K562 (cell line): ENCODE measurements around the gene TGFB1I1.

ENCODE experiments used
- CTCF ChIP-seq, 3 experiments: IDR thresholded peaks in 2 of 3; conservative IDR thresholded peaks in 1 of 3; 2 replicates each; pipeline ENCODE4 v1.5.1; 2011 to 2012; ENCODE audit warnings: low read length in 3 of 3, mild to moderate bottlenecking in 3 of 3, control low read depth in 2 of 3, improper control_type of control experiment in 1 of 3, inconsistent platforms in 1 of 3, low read depth in 1 of 3, mixed read lengths in 1 of 3, moderate library complexity in 1 of 3; ENCODE audit not compliant: insufficient read depth in 2 of 3
- E2F1 ChIP-seq: sonication (generic); formaldehyde crosslinking; IDR thresholded peaks from 2 replicates; pipeline ENCODE4 v1.8.1; 2023; ENCODE audit warnings: mild to moderate bottlenecking, missing genetic modification reagents, moderate library complexity
- ESRRA ChIP-seq: fragments of 450-650 bp; IDR thresholded peaks from 2 replicates; pipeline ENCODE4 v1.6.1; 2014; ENCODE audit warnings: low read depth, mild to moderate bottlenecking, moderate library complexity, borderline replicate concordance
- ILK ChIP-seq: fragments of 450-650 bp; IDR thresholded peaks from 2 replicates; pipeline ENCODE4 v1.6.1; 2016; ENCODE audit warnings: missing genetic modification characterization, low read depth, mild to moderate bottlenecking, missing compliant biosample characterization, moderate library complexity, borderline replicate concordance
- TGIF2 ChIP-seq: sonication (generic); formaldehyde crosslinking; IDR thresholded peaks from 2 replicates; pipeline ENCODE4 v1.8.1; 2022; ENCODE audit warnings: mild to moderate bottlenecking, missing genetic modification reagents, moderate library complexity

GRCh38 chr16:31489616-31490584 is 17.9 kb downstream of the TGFB1I1 start:
- TF ChIP-seq ESRRA, result no peak
- no peak for TF ChIP-seq E2F1 (CRISPR knock-in tag)
- no peak for TF ChIP-seq ILK (tag)
- no peak for TF ChIP-seq TGIF2 (CRISPR knock-in tag)
- TF ChIP-seq CTCF (IDR thresholded peaks at IDR 0.05 in 2 of 3, conservative IDR thresholded peaks at IDR 0.05 in 1 of 3; ENCODE audit: insufficient read depth in 2 of 3, low read depth in 1 of 3, low read length in 3 of 3), result no peak
